Measurements from ENCODE around the gene CKS1B. TPM values are rescaled to one million over a fixed set of nuclear protein-coding genes. Genes with fewer than 3 reads are reported as not detected.

Gene CKS1B
- total RNA-seq, 4 donors from 2014 or later, result 3.6 to 15.7 (median 7.9) TPM

DNA sequence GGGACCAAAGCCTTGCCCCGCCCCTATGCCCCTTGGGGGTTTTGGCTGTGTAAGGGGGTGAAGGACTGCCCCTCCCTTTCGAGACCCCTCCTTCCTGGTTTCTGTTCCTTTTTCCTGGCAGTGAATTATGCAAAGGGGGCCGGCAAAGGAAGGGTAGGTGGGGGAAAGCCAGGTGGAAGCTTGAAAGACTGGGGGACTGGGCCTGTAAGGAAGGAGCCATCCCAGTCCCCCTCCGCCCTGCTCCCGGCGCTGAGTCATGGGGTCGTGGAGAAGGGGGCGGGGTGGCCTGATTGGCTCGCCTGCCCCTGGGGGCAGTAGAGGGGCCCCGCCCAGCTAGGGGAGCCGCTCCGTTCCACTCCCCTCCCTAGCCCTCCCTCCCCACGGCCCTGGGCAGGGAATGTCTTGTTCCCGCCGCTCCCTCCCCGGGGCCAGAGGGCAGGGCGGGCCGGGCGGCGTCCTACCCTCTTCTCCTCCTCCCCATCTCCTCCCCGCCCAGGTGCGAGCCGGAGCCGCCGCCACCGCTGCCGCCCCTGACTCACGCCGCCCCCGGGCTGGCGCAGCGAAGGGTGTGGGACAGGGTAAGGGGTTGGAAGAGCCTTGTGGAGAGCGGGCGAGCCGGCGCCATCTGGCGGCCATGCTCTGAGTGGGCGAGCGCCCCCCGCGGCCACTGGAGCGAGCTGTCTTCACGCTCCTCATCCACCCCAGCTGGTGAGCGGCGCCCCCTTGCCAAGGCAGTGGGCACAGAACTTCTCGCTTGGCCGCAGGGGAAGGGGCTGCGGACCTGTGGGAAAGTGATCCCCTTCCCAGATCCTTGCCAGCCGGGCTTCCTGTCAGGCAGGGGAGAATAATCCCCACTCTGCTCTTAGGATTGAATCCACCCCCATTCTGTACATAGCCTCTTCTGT, 42.8 kb downstream of the CKS1B start:
- Histone ChIP-seq H3K27me3 (no peaks in the 10 kb centered on the region), H3K9me3 (no peaks in the 10 kb centered on the region), H3K27ac (peak overlapping the region; percentile 80 to 95 (median 86)), H3K36me3 (peaks cover 0 to 13% of the 10 kb centered on the region in 2 donors), H3K4me3 (peak overlapping the region; percentile 48 to 52 (median 50)), H3K4me1 (peaks cover 21 to 26% of the 10 kb centered on the region in 2 donors)
- in situ Hi-C loops (cut with MboI; ENCODE audit: low sequenced_read_pairs in 4 of 4) (loop anchor here in 2 of 4 donors (10.0 kb wide), 1 partner anchor 52 kb away; the partner anchor contains the start of gene PYGO2 (in 2 of the 2)), intact Hi-C loops (cut with DNase I; ENCODE audit: low total_unique reads) (loop anchor here (1.0 to 2.0 kb wide), 4 partner anchors 15 to 68 kb away; partner anchors contain the start of genes ADAM15, PYGO2 and ZBTB7B)
- ATAC-seq (peak; percentile 84 to 88), DNase-seq (peak; percentile 70 to 90)
- peak; percentile 37 to 47 for TF ChIP-seq POLR2A (IDR thresholded peaks at IDR 0.05)
- TF ChIP-seq, protein P1, sequence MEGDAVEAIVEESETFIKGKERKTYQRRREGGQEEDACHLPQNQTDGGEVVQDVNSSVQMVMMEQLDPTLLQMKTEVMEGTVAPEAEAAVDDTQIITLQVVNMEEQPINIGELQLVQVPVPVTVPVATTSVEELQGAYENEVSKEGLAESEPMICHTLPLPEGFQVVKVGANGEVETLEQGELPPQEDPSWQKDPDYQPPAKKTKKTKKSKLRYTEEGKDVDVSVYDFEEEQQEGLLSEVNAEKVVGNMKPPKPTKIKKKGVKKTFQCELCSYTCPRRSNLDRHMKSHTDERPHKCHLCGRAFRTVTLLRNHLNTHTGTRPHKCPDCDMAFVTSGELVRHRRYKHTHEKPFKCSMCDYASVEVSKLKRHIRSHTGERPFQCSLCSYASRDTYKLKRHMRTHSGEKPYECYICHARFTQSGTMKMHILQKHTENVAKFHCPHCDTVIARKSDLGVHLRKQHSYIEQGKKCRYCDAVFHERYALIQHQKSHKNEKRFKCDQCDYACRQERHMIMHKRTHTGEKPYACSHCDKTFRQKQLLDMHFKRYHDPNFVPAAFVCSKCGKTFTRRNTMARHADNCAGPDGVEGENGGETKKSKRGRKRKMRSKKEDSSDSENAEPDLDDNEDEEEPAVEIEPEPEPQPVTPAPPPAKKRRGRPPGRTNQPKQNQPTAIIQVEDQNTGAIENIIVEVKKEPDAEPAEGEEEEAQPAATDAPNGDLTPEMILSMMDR (IDR thresholded peaks at IDR 0.05 in 4 of 5, conservative IDR thresholded peaks at IDR 0.05 in 1 of 5), result peak; percentile 96 to 100 (median 97)

DNA sequence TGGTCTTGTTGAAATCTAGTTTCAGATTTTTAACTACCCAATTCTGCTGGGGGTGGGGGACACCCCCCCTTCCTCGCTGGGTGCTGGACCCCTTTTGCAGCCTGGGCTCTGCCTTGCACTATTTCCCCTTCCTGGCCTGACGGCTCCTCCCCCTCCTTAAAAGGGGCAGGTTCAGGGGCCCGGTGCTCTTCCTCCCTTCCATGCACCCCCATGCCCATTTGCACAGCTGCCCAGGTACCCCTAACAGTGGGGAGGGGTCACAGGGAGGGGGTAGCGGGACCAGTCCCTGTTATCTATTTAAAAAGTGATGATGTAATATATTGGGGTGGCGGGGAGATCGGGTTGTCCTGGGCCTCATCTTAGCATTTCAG, 43.5 kb downstream of the CKS1B start:
- H3K9me3 ChIP-seq, result no peaks in the 10 kb centered on the region
- H3K36me3 ChIP-seq, result peaks cover 0 to 13% of the 10 kb centered on the region in 2 donors
- intact Hi-C loops (cut with DNase I; ENCODE audit: low total_unique reads) (loop anchor here (1.0 to 2.0 kb wide), 4 partner anchors 16 to 67 kb away; partner anchors contain the start of genes ADAM15, PYGO2 and ZBTB7B), in situ Hi-C loops (cut with MboI; ENCODE audit: low sequenced_read_pairs in 4 of 4) (loop anchor here in 2 of 4 donors (10.0 kb wide), 1 partner anchor 53 kb away; the partner anchor contains the start of gene PYGO2 (in 2 of the 2))
- H3K27me3 ChIP-seq, result no peaks in the 10 kb centered on the region
- no peak for DNase-seq
- TF ChIP-seq, protein P1 (IDR thresholded peaks at IDR 0.05 in 4 of 5, conservative IDR thresholded peaks at IDR 0.05 in 1 of 5), result no peak
- TF ChIP-seq POLR2A (IDR thresholded peaks at IDR 0.05), result no peak
- H3K27ac ChIP-seq, result peak overlapping the region; percentile 80 to 95 (median 86)
- H3K4me1 ChIP-seq, result peaks cover 17 to 20% of the 10 kb centered on the region in 2 donors
- ATAC-seq, result no peak
- peak overlapping the region; percentile 48 to 52 (median 50) for H3K4me3 ChIP-seq

DNA sequence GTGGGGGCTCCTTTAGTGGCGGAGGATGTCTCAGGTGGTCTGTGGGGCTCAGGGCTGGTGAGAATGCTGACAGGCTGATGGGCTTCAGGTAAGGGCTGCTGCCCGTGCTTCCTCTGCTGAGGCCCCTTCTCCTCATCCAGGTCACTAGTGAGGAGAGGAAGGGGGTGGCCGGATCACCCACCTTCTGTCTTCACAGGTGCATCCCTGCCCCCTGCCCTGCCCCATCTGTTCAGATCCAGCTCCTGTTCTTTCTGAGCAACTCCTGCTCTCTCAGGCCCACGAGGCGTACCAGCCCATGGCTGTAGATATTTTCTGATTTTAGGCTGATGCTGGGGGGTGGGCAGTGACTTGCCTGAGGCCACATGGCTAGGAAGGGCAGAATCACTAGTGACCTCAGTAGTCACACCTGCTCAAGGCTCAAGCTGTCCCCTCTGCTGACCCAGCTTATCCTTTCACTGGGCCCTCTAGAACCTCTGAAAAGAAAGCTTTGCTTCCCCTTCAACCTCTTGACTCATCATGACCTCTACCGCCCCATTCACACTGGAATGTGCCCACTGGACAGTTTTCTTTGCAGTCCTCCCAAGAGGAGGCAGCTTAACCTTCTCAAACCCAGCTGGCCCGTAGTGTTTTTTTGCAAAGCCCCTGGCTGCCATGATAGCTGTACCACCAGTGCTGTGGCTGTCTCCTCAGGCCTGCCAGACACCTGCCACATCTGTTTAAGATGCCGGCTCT, 44.3 kb downstream of the CKS1B start:
- Histone ChIP-seq H3K4me1 (peaks cover 13 to 20% of the 10 kb centered on the region in 2 donors), H3K9me3 (no peaks in the 10 kb centered on the region), H3K4me3 (no peak overlapping the region), H3K27ac (peak overlapping the region in 1 of 4 donors; percentile 95), H3K27me3 (no peaks in the 10 kb centered on the region), H3K36me3 (peaks cover 0 to 13% of the 10 kb centered on the region in 2 donors)
- intact Hi-C loops (cut with DNase I; ENCODE audit: low total_unique reads), result no loop called here
- no peak for TF ChIP-seq POLR2A (IDR thresholded peaks at IDR 0.05)
- TF ChIP-seq, protein P1 (IDR thresholded peaks at IDR 0.05 in 4 of 5, conservative IDR thresholded peaks at IDR 0.05 in 1 of 5), result no peak
- in situ Hi-C loops (cut with MboI; ENCODE audit: low sequenced_read_pairs in 4 of 4), result loop anchor here in 2 of 4 donors (10.0 kb wide), 1 partner anchor 54 kb away; the partner anchor contains the start of gene PYGO2 (in 2 of the 2)
- DNase-seq, result no peak
- no peak for ATAC-seq

DNA sequence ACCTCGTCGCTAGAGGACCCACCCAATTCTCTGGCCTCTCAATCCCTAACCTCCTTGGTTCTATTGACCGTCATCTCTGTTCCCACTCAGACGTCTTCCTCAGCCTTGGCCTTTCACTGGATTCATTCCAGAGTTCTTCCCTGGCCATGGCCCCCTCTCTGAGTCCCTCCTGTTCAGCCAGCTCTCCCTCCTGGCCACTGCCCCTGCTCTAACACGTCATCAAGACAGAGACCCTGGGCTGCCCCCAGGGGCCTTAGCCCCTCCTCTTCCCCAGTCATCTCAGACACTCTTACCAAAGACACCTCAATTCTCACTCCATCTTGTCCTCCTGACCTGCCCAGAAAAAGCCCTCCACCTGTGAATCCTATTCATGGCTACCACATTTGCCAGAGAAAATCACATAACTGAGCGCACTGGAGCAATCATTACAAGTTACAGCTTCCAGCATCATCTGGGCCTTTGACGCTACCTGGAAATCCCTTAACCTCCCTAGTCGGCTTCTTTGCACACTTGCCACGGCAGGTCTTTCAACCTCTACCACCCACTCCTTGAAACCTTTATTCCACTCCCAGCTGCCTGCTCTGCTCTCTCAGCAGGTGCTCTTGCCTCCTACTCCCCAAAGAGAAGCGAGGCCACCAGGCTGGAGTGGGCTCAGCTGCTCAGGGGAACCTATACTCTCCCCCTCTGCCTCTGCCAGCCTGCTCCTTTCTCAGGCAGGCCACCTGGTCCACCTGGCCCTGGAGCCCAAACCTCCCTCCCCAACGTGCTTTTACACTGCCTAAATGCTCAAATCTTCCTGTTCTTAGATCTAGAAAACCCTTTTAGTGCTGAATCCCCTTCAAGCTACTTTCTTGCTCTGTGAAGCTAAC, 45.1 kb downstream of the CKS1B start:
- ATAC-seq (no peak), DNase-seq (no peak)
- no peak overlapping the region for H3K27ac ChIP-seq
- intact Hi-C loops (cut with DNase I; ENCODE audit: low total_unique reads) (no loop called here), in situ Hi-C loops (cut with MboI; ENCODE audit: low sequenced_read_pairs in 4 of 4) (loop anchor here in 2 of 4 donors (10.0 kb wide), 1 partner anchor 55 kb away; the partner anchor contains the start of gene PYGO2 (in 2 of the 2))
- no peaks in the 10 kb centered on the region for H3K27me3 ChIP-seq
- TF ChIP-seq, protein P1 (IDR thresholded peaks at IDR 0.05 in 4 of 5, conservative IDR thresholded peaks at IDR 0.05 in 1 of 5), result no peak
- no peak for TF ChIP-seq POLR2A (IDR thresholded peaks at IDR 0.05)
- H3K9me3 ChIP-seq, result no peaks in the 10 kb centered on the region
- H3K36me3 ChIP-seq, result peaks cover 0 to 10% of the 10 kb centered on the region in 2 donors
- peaks cover 13 to 20% of the 10 kb centered on the region in 2 donors for H3K4me1 ChIP-seq
- H3K4me3 ChIP-seq, result no peak overlapping the region

All from gastrocnemius medialis (tissue), 4 donors.